ENCODE data around the gene UBR4. TPM values are rescaled to one million over a fixed set of nuclear protein-coding genes. Genes with fewer than 3 reads are reported as not detected.
A peak's percentile ranks its signal among the peaks of the same experiment; 100 is the strongest.

Gene UBR4
- total RNA-seq, 3 donors from 2014 or later, result 114 to 145 (median 140) TPM

- H3K4me1 ChIP-seq, result peaks cover 4 to 22% of the 10 kb centered on the region in 2 donors
- H3K36me3 ChIP-seq, result no peaks in the 10 kb centered on the region
- H3K9me3 ChIP-seq, result no peaks in the 10 kb centered on the region
- no peak overlapping the region for H3K27ac ChIP-seq
- no peak overlapping the region for H3K4me3 ChIP-seq
- intact Hi-C loops (cut with DNase I; ENCODE audit: low total_unique reads), result no loop called here
- no peaks in the 10 kb centered on the region for H3K27me3 ChIP-seq
- no peak for DNase-seq (ENCODE audit: low spot score in 2 of 2)
- TF ChIP-seq POLR2AphosphoS5 (IDR thresholded peaks at IDR 0.05) (no peak), CTCF (IDR thresholded peaks at IDR 0.05) (no peak), POLR2A (IDR thresholded peaks at IDR 0.05) (no peak)
Measured at GRCh38 chr1:19254416-19254815, 44.4 kb upstream of the UBR4 start.

- Histone ChIP-seq H3K4me3 (peak within 1 kb of the TSS; percentile 74 to 95 (median 93)), H3K27ac (peak within 1 kb of the TSS; percentile 92 to 99), H3K27me3 (no peaks in the 10 kb centered on the region), H3K9me3 (no peaks in the 10 kb centered on the region), H3K4me1 (peaks cover 4 to 22% of the 10 kb centered on the region in 2 donors), H3K36me3 (no peaks in the 10 kb centered on the region)
- intact Hi-C loops (cut with DNase I; ENCODE audit: low total_unique reads), result no loop called here
- peak; percentile 80 to 83 (median 81) for TF ChIP-seq POLR2AphosphoS5 (IDR thresholded peaks at IDR 0.05)
- no peak for TF ChIP-seq CTCF (IDR thresholded peaks at IDR 0.05)
- peak; percentile 66 to 80 for DNase-seq (ENCODE audit: low spot score in 2 of 2)
Measured at GRCh38 chr1:19251305-19252196, 41.5 kb upstream of the UBR4 start, which contains the start of the genes EMC1 and MRTO4. Gene EMC1, minus strand, starts transcription at chr1:19251524. Its CDS starts 15 bp downstream, at chr1:19251509. Gene MRTO4, plus strand, starts transcription at chr1:19251805. Its CDS starts 31 bp downstream, at chr1:19251836.

DNA sequence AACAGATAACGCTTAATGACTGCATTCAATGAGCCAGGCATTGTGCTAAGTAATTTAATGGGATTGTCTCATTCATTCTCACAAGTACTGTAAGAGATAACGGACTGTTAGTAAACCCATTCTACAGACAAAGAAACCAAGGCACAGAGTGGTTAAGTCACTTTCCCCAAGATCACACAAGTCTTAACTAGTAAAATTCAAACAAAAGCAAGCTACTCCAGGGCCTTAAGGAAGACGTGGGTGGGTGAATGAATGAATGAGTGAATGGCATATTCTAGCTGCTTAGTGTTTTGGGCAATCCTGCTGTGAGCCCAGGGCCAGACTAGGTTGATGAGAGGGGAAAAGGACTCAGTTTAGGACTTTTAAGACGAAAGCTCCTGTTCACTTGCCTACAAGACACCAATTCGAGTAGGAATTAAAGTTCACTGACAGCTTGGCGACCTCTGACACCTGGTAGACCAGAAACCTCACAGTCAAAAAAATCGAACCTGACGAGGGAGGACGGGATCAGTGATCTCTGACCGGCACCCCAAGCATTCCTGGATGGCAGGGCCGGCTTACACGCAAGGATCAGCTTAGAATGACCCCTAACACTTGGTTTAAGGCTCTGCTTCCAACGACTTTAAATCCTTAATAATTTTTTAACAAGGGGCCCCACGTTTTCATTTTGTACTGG is 40.7 kb upstream of the UBR4 start:
- Histone ChIP-seq H3K36me3 (no peaks in the 10 kb centered on the region), H3K4me1 (peaks cover 4 to 22% of the 10 kb centered on the region in 2 donors), H3K27ac (peak overlapping the region; percentile 92 to 99), H3K27me3 (no peaks in the 10 kb centered on the region), H3K4me3 (peak overlapping the region; percentile 74 to 95 (median 93)), H3K9me3 (no peaks in the 10 kb centered on the region)
- DNase-seq (ENCODE audit: low spot score in 2 of 2), result no peak
- TF ChIP-seq CTCF (IDR thresholded peaks at IDR 0.05) (no peak), POLR2A (IDR thresholded peaks at IDR 0.05) (no peak), POLR2AphosphoS5 (IDR thresholded peaks at IDR 0.05) (no peak)
- intact Hi-C loops (cut with DNase I; ENCODE audit: low total_unique reads), result no loop called here

- Histone ChIP-seq H3K27ac (peak overlapping the region; percentile 22 to 69), H3K4me1 (no peaks in the 10 kb centered on the region), H3K27me3 (no peaks in the 10 kb centered on the region), H3K4me3 (no peak overlapping the region), H3K9me3 (no peaks in the 10 kb centered on the region), H3K36me3 (no peaks in the 10 kb centered on the region)
- intact Hi-C loops (cut with DNase I; ENCODE audit: low total_unique reads), result no loop called here
- TF ChIP-seq POLR2A (IDR thresholded peaks at IDR 0.05), result no peak
- peak; percentile 68 to 90 (median 85) for TF ChIP-seq CTCF (IDR thresholded peaks at IDR 0.05)
- TF ChIP-seq POLR2AphosphoS5 (IDR thresholded peaks at IDR 0.05), result peak in 1 of 3 donors; percentile 43
- peak; percentile 46 to 63 for DNase-seq (ENCODE audit: low spot score in 2 of 2)
Measured at GRCh38 chr1:19240673-19241538, 30.8 kb upstream of the UBR4 start.
